Stimulated activated CD8-positive, alpha-beta memory T cell treated with anti-CD3 and anti-CD28 coated beads, Interleukin-15, amount 100 ng/mL, for 48 hours (primary cell): ENCODE measurements around the gene CT47C1.

Source experiments
- DNase-seq, 2 donors: peaks; one replicate each; pipeline ENCODE4 v3.0.0-alpha.2; 2020; ENCODE audit warnings: low read depth in 2 of 2

CT47C1 gene

DNA sequence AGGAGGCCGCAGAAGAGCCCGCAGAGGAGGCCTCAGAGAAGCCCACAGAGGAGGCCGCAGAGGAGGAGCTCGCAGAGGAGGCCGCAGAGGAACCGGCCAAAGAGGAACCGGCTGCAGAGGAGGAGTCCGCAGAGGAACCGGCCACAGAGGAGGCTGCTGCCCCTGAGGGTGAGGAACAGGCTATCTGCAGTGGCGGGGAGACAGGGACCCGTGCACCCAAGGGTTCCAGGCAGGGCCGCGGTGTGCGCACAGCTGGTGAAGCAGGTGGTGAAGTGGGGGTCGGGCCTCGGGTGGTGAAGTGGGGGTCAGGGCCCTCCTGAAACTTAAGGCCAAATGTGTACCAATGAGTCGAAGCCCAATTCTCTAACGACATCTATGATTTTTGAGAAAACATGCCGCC lies 1.1 kb downstream of the CT47C1 start:
- no peak for DNase-seq

DNA sequence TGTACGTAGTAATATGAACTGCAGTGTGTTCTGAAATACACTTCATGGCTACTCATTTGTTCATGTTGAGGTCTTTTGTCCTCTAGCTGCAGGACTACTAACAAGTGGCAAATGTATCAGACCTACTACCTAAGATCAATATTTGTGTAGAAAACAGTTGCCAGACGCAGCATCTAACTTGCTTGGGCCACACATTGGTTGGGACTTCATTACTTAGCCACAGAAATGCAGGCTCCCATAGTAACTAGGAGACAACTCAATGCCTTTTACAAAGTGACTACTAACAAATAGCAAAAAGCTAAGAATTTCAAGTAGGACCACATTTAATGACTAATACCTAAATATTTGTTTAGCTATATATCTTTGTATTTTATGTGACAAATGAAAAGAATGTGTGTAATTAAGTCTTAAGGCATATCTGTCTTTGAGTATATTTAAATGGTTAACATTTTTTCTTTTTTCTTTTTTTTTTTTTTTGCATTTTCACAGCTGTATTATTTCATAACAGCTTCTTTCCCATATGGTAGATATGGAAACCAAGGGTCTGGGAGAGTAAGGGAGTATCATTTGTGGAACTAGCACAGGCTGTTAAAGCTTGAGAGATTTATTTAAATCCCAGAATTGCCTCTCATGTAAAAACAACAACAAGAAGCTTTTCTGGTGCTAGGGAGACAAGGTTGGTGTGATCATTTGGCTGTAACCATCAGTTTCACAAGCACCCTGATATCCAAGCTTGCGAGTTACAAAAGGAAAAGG lies 2.7 kb downstream of the CT47C1 start:
- no peak for DNase-seq

GRCh38 chrX:119082278-119082677 lies 9.5 kb downstream of the CT47C1 start:
- DNase-seq, result no peak

GRCh38 chrX:119084766-119085165 lies 12.0 kb downstream of the CT47C1 start:
- DNase-seq, result no peak

- DNase-seq, result no peak
These were observed 14.3 kb downstream of the CT47C1 start for GRCh38 chrX:119087121-119087520.

DNA sequence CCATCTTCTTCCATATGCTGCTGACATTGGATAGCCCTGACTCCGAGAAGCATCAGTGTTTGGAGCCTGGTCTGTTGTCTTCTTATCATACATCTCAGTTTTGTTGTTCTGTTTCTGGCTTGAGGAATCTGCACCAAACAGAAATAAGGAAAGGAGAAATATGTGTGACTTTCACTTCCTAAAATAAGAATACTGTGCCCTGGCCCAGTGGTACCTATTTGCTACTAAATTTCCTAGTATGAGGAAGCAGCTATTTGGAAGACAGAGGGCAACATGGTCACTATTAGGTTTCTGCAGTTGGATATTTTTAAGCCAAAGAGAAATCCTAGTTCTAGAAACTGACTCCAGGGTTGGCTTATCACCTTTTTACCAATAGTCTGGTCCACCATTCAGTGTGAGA lies 16.8 kb downstream of the CT47C1 start:
- DNase-seq, result no peak

GRCh38 chrX:119090627-119091026 lies 17.8 kb downstream of the CT47C1 start:
- DNase-seq, result no peak

- no peak for DNase-seq
These were observed 21.4 kb downstream of the CT47C1 start for GRCh38 chrX:119093991-119094735.

GRCh38 chrX:119094819-119095218 lies 22.0 kb downstream of the CT47C1 start:
- no peak for DNase-seq

GRCh38 chrX:119095936-119096335 lies 23.1 kb downstream of the CT47C1 start:
- DNase-seq, result no peak

DNA sequence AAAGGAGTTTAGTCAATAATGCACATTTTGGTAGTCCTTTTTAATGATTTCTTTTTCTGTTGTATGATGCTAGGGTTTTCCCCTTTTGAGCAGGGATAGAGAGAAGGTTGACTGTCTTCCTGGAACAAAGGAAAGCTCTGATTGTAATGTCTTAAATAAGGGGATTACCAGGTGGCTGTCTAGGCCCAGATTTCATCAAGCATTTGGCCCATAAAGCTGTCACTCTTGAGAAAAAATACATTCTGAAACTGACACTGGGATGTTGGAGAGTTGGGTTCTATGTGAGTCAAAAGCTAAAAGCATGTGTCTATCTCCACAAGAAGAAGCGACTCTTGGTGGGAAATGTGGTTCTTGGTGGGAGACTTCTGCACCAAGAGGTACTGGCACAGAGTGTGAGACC lies 28.4 kb downstream of the CT47C1 start:
- DNase-seq, result no peak

DNA sequence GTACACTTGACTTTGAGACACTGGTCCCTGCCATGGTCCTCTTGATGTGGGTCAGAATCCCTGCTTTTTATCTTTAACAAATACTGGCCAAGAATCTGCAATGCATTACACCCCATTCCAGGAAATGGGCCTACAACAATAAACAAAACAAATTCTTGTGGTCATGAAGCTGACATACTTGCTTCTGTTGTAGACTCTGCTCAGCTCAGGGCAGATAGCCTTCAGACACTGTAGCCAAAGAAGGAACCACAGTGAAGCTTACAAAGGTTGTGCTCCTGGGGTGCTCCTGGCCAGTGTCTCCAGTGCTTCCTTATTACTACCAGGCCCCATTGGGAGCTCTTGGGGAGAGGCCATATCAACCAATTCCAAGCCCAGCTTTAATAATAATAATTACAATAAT lies 33.0 kb downstream of the CT47C1 start:
- no peak for DNase-seq

- no peak for DNase-seq
These were observed 34.4 kb downstream of the CT47C1 start for GRCh38 chrX:119107206-119107605.

DNA sequence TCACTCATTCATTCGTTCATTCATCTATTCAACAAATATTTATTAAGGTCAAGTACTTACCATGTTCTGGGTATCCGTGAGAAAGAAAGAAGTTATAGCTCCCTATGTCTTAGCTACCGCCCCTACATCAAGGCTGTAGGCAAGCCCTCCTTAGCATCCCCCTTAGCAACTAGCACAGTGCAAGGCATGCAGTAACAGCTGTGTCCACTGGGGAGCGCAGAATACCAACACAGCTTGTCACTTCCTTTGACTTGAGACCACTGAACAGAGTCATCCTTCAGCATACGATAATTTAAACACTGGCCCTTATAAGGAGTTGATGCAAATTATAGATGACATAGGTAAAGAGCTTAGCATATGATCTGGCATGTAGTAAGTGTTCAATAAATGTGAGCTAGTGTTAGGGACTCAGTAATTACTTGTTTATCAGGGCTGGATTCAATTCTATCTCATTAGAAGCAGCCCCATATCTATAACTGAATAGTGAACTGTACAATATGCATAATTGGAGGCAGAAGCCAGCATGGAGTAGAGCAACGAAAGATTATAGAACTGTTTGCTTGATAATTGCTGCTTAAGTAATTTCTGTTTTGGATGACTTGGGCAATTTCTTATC lies 46.1 kb downstream of the CT47C1 start:
- DNase-seq, result peak; percentile 4 to 20

DNA sequence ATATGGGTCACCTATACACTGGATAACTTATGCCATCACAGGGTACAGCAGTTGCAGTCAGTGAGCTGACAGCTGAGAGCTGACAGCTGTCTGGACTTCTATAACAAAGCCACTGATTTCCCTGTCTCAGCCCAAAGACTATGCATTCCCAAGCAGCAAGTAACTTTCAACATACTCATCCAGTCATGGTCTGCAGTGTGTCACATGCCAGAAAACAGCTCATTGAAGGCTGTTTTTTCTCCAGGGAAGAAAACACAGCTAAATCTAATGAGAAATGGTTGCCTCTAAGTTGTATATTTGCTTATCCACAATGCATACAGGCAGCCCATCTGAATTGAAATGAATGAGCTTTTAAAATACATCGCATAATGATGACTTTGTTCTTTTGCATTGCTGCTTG lies 48.5 kb downstream of the CT47C1 start:
- DNase-seq, result no peak
